ENCODE measurements around the gene MS4A14. TPM values are rescaled to one million over a fixed set of nuclear protein-coding genes. Genes with fewer than 3 reads are reported as not detected.
A peak's percentile ranks its signal among the peaks of the same experiment; 100 is the strongest.

Gene MS4A14
- total and polyA plus RNA-seq, 2 donors: 0.42 to 1.1 TPM

GRCh38 chr11:60376601-60377000, 19.7 kb upstream of the MS4A14 start:
- Histone ChIP-seq H3K27ac (ENCODE audit: low read depth in 1 of 2, low read length in 1 of 2) (no peak overlapping the region), H3K4me1 (ENCODE audit: control insufficient read depth in 2 of 2, insufficient read depth in 2 of 2, low read length in 2 of 2) (no peaks in the 10 kb centered on the region), H3K36me3 (ENCODE audit: control insufficient read depth in 2 of 2, insufficient read depth in 2 of 2, low read length in 1 of 2) (no peaks in the 10 kb centered on the region), H3K27me3 (ENCODE audit: control insufficient read depth in 2 of 2, insufficient read depth in 1 of 2, low read length in 1 of 2) (no peaks in the 10 kb centered on the region), H3K4me3 (ENCODE audit: low read length in 2 of 2) (no peak overlapping the region), H3K9me3 (ENCODE audit: control insufficient read depth in 2 of 2, insufficient read depth in 1 of 2, low read length in 1 of 2) (no peaks in the 10 kb centered on the region)
- 98% methylated on average over 3 of the region's 3 CpGs for WGBS
- DNase-seq (ENCODE audit: low read depth in 6 of 9, low spot score in 9 of 9): no peak

GRCh38 chr11:60377401-60378136, 18.7 kb upstream of the MS4A14 start:
- 89% methylated on average over 2 of the region's 2 CpGs for WGBS

GRCh38 chr11:60378354-60378753, 17.9 kb upstream of the MS4A14 start, which contains the start of gene MS4A7:
Gene MS4A7, plus strand, starts transcription at chr11:60378532. Its CDS starts 4,610 bp downstream, at chr11:60383142.
- 4% methylated on average over 3 of the region's 3 CpGs for WGBS
- no peak within 1 kb of the TSS for H3K4me3 ChIP-seq (ENCODE audit: low read length in 2 of 2)

More at GRCh38 chr11:60377401-60378136, 18.7 kb upstream of the MS4A14 start:
- no peaks in the 10 kb centered on the region for H3K27me3 ChIP-seq (ENCODE audit: control insufficient read depth in 2 of 2, insufficient read depth in 1 of 2, low read length in 1 of 2)
- DNase-seq (ENCODE audit: low read depth in 6 of 9, low spot score in 9 of 9): peak in 2 of 9 donors; percentile 5 to 28
- H3K4me1 ChIP-seq (ENCODE audit: control insufficient read depth in 2 of 2, insufficient read depth in 2 of 2, low read length in 2 of 2): no peaks in the 10 kb centered on the region
- H3K36me3 ChIP-seq (ENCODE audit: control insufficient read depth in 2 of 2, insufficient read depth in 2 of 2, low read length in 1 of 2): no peaks in the 10 kb centered on the region
- H3K27ac ChIP-seq (ENCODE audit: low read depth in 1 of 2, low read length in 1 of 2): peak overlapping the region in 1 of 2 donors; percentile 32
- H3K4me3 ChIP-seq (ENCODE audit: low read length in 2 of 2): no peak overlapping the region
- no peaks in the 10 kb centered on the region for H3K9me3 ChIP-seq (ENCODE audit: control insufficient read depth in 2 of 2, insufficient read depth in 1 of 2, low read length in 1 of 2)

GRCh38 chr11:60389279-60389910, 6.9 kb upstream of the MS4A14 start:
- WGBS: 87% methylated on average over 5 of the region's 5 CpGs
- no peak overlapping the region for H3K4me3 ChIP-seq (ENCODE audit: low read length in 2 of 2)
- no peaks in the 10 kb centered on the region for H3K9me3 ChIP-seq (ENCODE audit: control insufficient read depth in 2 of 2, insufficient read depth in 1 of 2, low read length in 1 of 2)
- no peaks in the 10 kb centered on the region for H3K27me3 ChIP-seq (ENCODE audit: control insufficient read depth in 2 of 2, insufficient read depth in 1 of 2, low read length in 1 of 2)
- DNase-seq (ENCODE audit: low read depth in 6 of 9, low spot score in 9 of 9): peak in 1 of 9 donors; percentile 18
- no peaks in the 10 kb centered on the region for H3K4me1 ChIP-seq (ENCODE audit: control insufficient read depth in 2 of 2, insufficient read depth in 2 of 2, low read length in 2 of 2)
- no peaks in the 10 kb centered on the region for H3K36me3 ChIP-seq (ENCODE audit: control insufficient read depth in 2 of 2, insufficient read depth in 2 of 2, low read length in 1 of 2)
- H3K27ac ChIP-seq (ENCODE audit: low read depth in 1 of 2, low read length in 1 of 2): no peak overlapping the region

More at GRCh38 chr11:60378354-60378753, 17.9 kb upstream of the MS4A14 start, which contains the start of gene MS4A7:
- Histone ChIP-seq H3K4me1 (ENCODE audit: control insufficient read depth in 2 of 2, insufficient read depth in 2 of 2, low read length in 2 of 2) (no peaks in the 10 kb centered on the region), H3K27ac (ENCODE audit: low read depth in 1 of 2, low read length in 1 of 2) (peak within 1 kb of the TSS in 1 of 2 donors; percentile 32), H3K9me3 (ENCODE audit: control insufficient read depth in 2 of 2, insufficient read depth in 1 of 2, low read length in 1 of 2) (no peaks in the 10 kb centered on the region), H3K36me3 (ENCODE audit: control insufficient read depth in 2 of 2, insufficient read depth in 2 of 2, low read length in 1 of 2) (no peaks in the 10 kb centered on the region), H3K27me3 (ENCODE audit: control insufficient read depth in 2 of 2, insufficient read depth in 1 of 2, low read length in 1 of 2) (no peaks in the 10 kb centered on the region)
- DNase-seq (ENCODE audit: low read depth in 6 of 9, low spot score in 9 of 9): peak in 5 of 9 donors; percentile 10 to 55 (median 15)

GRCh38 chr11:60390419-60390818, 5.8 kb upstream of the MS4A14 start:
- H3K9me3 ChIP-seq (ENCODE audit: control insufficient read depth in 2 of 2, insufficient read depth in 1 of 2, low read length in 1 of 2): no peaks in the 10 kb centered on the region
- no peak overlapping the region for H3K4me3 ChIP-seq (ENCODE audit: low read length in 2 of 2)
- H3K27ac ChIP-seq (ENCODE audit: low read depth in 1 of 2, low read length in 1 of 2): no peak overlapping the region

GRCh38 chr11:60392361-60392760, 3.9 kb upstream of the MS4A14 start:
- no peaks in the 10 kb centered on the region for H3K36me3 ChIP-seq (ENCODE audit: control insufficient read depth in 2 of 2, insufficient read depth in 2 of 2, low read length in 1 of 2)
- WGBS: 96% methylated on average over 2 of the region's 2 CpGs
- H3K9me3 ChIP-seq (ENCODE audit: control insufficient read depth in 2 of 2, insufficient read depth in 1 of 2, low read length in 1 of 2): no peaks in the 10 kb centered on the region
- no peak for DNase-seq (ENCODE audit: low read depth in 6 of 9, low spot score in 9 of 9)
- H3K4me1 ChIP-seq (ENCODE audit: control insufficient read depth in 2 of 2, insufficient read depth in 2 of 2, low read length in 2 of 2): no peaks in the 10 kb centered on the region
- no peaks in the 10 kb centered on the region for H3K27me3 ChIP-seq (ENCODE audit: control insufficient read depth in 2 of 2, insufficient read depth in 1 of 2, low read length in 1 of 2)
- no peak overlapping the region for H3K4me3 ChIP-seq (ENCODE audit: low read length in 2 of 2)
- no peak overlapping the region for H3K27ac ChIP-seq (ENCODE audit: low read depth in 1 of 2, low read length in 1 of 2)

More at GRCh38 chr11:60390419-60390818, 5.8 kb upstream of the MS4A14 start:
- H3K36me3 ChIP-seq (ENCODE audit: control insufficient read depth in 2 of 2, insufficient read depth in 2 of 2, low read length in 1 of 2): no peaks in the 10 kb centered on the region
- DNase-seq (ENCODE audit: low read depth in 6 of 9, low spot score in 9 of 9): no peak
- no peaks in the 10 kb centered on the region for H3K4me1 ChIP-seq (ENCODE audit: control insufficient read depth in 2 of 2, insufficient read depth in 2 of 2, low read length in 2 of 2)
- H3K27me3 ChIP-seq (ENCODE audit: control insufficient read depth in 2 of 2, insufficient read depth in 1 of 2, low read length in 1 of 2): no peaks in the 10 kb centered on the region

- H3K4me3 ChIP-seq (ENCODE audit: low read length in 2 of 2): no peak overlapping the region
- WGBS: 95% methylated on average over 5 of the region's 5 CpGs
- no peak overlapping the region for H3K27ac ChIP-seq (ENCODE audit: low read depth in 1 of 2, low read length in 1 of 2)
- H3K36me3 ChIP-seq (ENCODE audit: control insufficient read depth in 2 of 2, insufficient read depth in 2 of 2, low read length in 1 of 2): no peaks in the 10 kb centered on the region
- H3K27me3 ChIP-seq (ENCODE audit: control insufficient read depth in 2 of 2, insufficient read depth in 1 of 2, low read length in 1 of 2): no peaks in the 10 kb centered on the region
- H3K9me3 ChIP-seq (ENCODE audit: control insufficient read depth in 2 of 2, insufficient read depth in 1 of 2, low read length in 1 of 2): no peaks in the 10 kb centered on the region
- DNase-seq (ENCODE audit: low read depth in 6 of 9, low spot score in 9 of 9): no peak
- H3K4me1 ChIP-seq (ENCODE audit: control insufficient read depth in 2 of 2, insufficient read depth in 2 of 2, low read length in 2 of 2): no peaks in the 10 kb centered on the region
These were observed 3.2 kb upstream of the MS4A14 start for GRCh38 chr11:60393016-60393415.

GRCh38 chr11:60394666-60395380, 1.4 kb upstream of the MS4A14 start:
- no peaks in the 10 kb centered on the region for H3K36me3 ChIP-seq (ENCODE audit: control insufficient read depth in 2 of 2, insufficient read depth in 2 of 2, low read length in 1 of 2)
- DNase-seq (ENCODE audit: low read depth in 6 of 9, low spot score in 9 of 9): no peak
- H3K4me3 ChIP-seq (ENCODE audit: low read length in 2 of 2): no peak overlapping the region
- H3K27me3 ChIP-seq (ENCODE audit: control insufficient read depth in 2 of 2, insufficient read depth in 1 of 2, low read length in 1 of 2): no peaks in the 10 kb centered on the region
- H3K9me3 ChIP-seq (ENCODE audit: control insufficient read depth in 2 of 2, insufficient read depth in 1 of 2, low read length in 1 of 2): no peaks in the 10 kb centered on the region
- 97% methylated on average over 7 of the region's 7 CpGs for WGBS
- H3K4me1 ChIP-seq (ENCODE audit: control insufficient read depth in 2 of 2, insufficient read depth in 2 of 2, low read length in 2 of 2): no peaks in the 10 kb centered on the region
- H3K27ac ChIP-seq (ENCODE audit: low read depth in 1 of 2, low read length in 1 of 2): no peak overlapping the region

GRCh38 chr11:60396799-60397198, 540 bp downstream of the MS4A14 start:
- Histone ChIP-seq H3K27ac (ENCODE audit: low read depth in 1 of 2, low read length in 1 of 2) (no peak overlapping the region), H3K9me3 (ENCODE audit: control insufficient read depth in 2 of 2, insufficient read depth in 1 of 2, low read length in 1 of 2) (no peaks in the 10 kb centered on the region), H3K27me3 (ENCODE audit: control insufficient read depth in 2 of 2, insufficient read depth in 1 of 2, low read length in 1 of 2) (no peaks in the 10 kb centered on the region), H3K4me3 (ENCODE audit: low read length in 2 of 2) (no peak overlapping the region), H3K36me3 (ENCODE audit: control insufficient read depth in 2 of 2, insufficient read depth in 2 of 2, low read length in 1 of 2) (no peaks in the 10 kb centered on the region), H3K4me1 (ENCODE audit: control insufficient read depth in 2 of 2, insufficient read depth in 2 of 2, low read length in 2 of 2) (no peaks in the 10 kb centered on the region)
- peak in 1 of 9 donors; percentile 12 for DNase-seq (ENCODE audit: low read depth in 6 of 9, low spot score in 9 of 9)
- WGBS: 2% methylated on average over 1 of the region's 1 CpG
